Suppressor macrophage treated with lipopolysaccharide for 4 hours (primary cell): Measurements from ENCODE around the gene HPRT1.
"Not testable (repeated sequence)": the region's sequence is repeated elsewhere in the genome, so short reads cannot be mapped to it uniquely, and the experiment has no call there.

Source experiments
- DNase-seq: peaks from one replicate; pipeline ENCODE4 v3.0.0-alpha.2; 2020

Gene HPRT1

GRCh38 chrX:134460005-134460861 lies at the start of gene HPRT1:
HPRT1 (plus strand) TSS chrX:134460165; CDS start chrX:134460312, 147 bp downstream.
- peak; percentile 77 for DNase-seq

DNA sequence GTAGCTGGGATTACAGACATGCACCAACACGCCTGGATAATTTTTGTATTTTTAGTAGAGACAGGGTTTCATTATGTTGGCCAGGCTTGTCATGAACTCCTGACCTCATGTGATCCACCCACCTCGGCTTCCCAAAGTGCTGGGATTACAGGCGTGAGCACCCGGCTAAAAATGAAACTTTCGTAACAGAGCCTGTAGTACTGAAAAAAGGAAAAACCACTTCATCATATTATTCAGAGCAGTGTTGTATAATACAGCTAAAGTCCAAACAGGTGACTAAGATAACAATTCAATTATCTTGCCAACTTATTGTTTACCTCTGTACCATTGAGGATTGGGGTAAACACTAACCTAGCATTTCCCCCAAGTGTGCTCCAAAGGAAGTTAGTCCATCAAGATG lies 43.9 kb upstream of the HPRT1 start:
- no peak for DNase-seq

GRCh38 chrX:134418317-134419113 lies 41.5 kb upstream of the HPRT1 start:
- DNase-seq: no peak

DNA sequence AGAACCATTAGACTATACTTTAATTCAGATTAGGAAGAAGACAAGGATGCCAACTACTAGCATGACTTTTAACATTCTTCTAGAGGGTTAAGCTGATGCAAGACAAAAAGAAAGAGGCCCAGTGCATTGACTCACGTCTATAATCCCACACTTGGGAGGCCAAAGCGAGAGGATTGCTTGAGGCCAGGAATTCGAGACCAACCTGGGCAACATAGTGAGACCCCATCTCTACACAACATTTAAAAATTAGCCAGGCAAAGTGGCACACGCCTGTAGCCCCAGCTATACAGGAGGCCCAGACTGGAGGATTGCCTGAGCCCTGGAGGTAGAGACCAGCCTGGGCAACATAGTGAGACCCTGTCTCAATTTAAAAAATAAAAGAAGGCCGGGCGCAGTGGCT lies 40.2 kb upstream of the HPRT1 start:
- no peak for DNase-seq

DNA sequence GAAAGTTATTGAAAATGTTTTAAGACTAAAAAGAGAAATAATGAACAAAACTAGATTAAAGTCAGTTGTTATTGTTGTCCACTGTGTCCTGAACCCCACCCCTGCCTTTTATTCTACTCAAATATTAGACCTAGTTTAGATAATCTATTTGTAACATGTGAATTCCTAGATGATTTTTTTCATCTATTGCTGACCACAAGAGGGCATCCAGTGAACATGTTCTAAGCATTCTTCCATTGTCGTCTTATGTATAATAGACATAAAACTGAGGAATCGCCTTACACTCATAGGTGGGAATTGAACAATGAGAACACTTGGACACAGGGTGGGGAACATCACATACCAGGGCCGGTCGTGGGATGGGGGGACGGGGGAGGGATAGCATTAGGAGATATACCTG lies 36.4 kb upstream of the HPRT1 start:
- no peak for DNase-seq

DNA sequence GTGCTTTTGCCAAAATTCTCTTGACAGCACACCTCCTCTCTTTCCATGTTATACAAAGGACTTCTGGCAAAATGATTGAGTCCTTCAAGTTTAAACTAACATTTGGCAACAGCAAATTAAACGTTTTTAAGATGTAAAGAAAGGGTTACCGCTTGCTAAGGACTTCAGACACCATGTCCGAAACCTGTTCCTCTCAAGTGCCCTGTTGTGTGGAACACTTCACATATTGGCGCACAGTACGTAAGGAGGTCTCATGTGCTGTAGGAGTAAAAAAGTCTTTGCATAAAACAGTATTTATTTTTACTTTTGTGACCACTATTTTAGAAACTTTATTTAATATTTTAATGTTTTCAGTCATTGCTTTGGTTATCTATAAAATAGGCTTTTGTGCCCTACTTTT lies 33.7 kb upstream of the HPRT1 start:
- DNase-seq: no peak

- peak; percentile 66 for DNase-seq
These were observed 28.1 kb upstream of the HPRT1 start for GRCh38 chrX:134431894-134432293.

- no peak for DNase-seq
These were observed 24.1 kb upstream of the HPRT1 start for GRCh38 chrX:134435894-134436293.

- DNase-seq: no peak
These were observed 16.9 kb upstream of the HPRT1 start for GRCh38 chrX:134443020-134443419.

GRCh38 chrX:134443461-134443860 lies 16.5 kb upstream of the HPRT1 start:
- DNase-seq: no peak

DNA sequence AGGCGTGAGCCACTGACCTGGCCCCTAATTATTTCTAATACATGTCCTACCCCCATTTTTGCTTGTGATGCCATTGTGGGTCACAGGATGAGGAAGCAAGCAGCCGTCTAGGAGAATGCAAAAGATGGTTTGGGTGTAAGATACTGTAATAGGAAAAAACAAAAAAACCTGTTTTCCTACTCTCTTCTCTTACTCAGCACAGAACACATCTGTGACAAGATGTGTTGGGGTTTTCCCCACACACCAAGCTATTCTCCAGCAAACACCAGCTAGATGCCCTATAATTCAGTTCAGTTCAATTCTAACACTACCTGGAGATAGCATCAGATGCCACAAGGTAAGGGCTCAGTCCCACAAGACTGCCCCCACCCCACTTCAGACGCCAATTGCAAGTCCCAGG lies 15.3 kb upstream of the HPRT1 start:
- DNase-seq: no peak

- DNase-seq: no peak
These were observed 7.4 kb upstream of the HPRT1 start for GRCh38 chrX:134452596-134452995.

- no peak for DNase-seq
These were observed 6.3 kb upstream of the HPRT1 start for GRCh38 chrX:134453631-134454030.

- no peak for DNase-seq
These were observed 5.5 kb upstream of the HPRT1 start for GRCh38 chrX:134454506-134454905.

GRCh38 chrX:134457708-134458107 lies 2.3 kb upstream of the HPRT1 start:
- no peak for DNase-seq

- DNase-seq: no peak
These were observed 321 bp upstream of the HPRT1 start for GRCh38 chrX:134459683-134460004.

DNA sequence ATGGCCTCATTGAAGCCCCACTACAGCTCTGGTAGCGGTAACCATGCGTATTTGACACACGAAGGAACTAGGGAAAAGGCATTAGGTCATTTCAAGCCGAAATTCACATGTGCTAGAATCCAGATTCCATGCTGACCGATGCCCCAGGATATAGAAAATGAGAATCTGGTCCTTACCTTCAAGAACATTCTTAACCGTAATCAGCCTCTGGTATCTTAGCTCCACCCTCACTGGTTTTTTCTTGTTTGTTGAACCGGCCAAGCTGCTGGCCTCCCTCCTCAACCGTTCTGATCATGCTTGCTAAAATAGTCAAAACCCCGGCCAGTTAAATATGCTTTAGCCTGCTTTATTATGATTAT lies 876 bp downstream of the HPRT1 start:
- no peak for DNase-seq

DNA sequence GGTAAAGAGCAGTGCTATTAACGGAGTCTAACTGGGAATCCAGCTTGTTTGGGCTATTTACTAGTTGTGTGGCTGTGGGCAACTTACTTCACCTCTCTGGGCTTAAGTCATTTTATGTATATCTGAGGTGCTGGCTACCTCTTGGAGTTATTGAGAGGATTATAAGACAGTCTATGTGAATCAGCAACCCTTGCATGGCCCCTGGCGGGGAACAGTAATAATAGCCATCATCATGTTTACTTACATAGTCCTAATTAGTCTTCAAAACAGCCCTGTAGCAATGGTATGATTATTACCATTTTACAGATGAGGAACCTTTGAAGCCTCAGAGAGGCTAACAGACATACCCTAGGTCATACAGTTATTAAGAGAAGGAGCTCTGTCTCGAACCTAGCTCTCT lies 1.5 kb downstream of the HPRT1 start:
- DNase-seq: no peak

DNA sequence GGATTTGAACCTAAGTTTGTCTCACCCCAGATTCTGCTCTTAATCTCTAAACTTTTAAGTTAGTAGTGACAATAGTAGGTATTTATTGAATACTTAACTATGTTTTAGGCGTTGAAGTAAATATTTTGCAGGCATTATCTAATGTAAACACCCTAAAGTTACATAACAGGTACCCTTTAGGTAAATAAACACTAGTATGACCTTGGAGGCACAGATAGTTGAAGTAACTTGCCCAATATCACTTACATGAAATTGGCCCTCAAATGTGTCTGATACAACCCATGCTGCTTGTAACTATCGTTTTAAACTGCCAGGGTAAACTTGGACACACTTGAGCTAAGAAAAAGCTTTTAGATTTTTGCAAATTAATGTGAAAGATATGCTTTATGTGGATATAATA lies 3.0 kb downstream of the HPRT1 start:
- DNase-seq: no peak

DNA sequence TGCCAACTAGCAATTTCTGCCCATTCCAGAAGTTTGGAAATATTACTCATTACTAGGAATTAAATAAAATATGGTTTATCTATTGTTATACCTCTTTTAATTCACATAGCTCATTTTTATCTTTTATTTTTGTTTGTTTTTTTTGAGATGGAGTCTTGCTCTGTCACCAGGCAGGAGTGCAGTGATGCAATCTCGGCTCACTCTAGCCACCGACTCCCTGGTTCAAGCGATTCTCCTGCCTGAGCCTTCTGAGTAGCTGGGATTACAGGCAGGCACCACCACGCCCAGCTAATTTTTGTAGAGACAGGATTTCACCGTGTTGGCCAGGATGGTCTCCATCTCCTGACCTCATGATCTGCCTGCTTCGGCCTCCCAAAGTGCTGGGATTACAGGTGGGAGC lies 4.5 kb downstream of the HPRT1 start:
- DNase-seq: not testable (repeated sequence)

DNA sequence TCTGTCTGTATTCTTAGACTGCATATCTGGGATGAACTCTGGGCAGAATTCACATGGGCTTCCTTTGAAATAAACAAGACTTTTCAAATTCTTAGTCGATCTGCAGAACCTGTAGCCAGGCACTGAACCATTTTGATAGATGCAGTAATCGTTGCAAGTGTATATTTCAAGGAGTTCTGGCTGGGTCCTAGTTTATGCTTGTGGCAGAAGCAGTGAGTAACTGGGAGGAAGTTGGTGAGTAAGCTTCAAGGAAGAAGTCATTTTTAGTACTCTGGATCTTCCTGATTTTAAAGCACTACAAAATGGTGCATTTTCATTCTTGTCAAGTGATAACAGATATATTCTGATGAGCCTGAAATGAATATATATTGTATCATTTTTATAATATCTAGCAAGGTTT lies 9.5 kb downstream of the HPRT1 start:
- DNase-seq: peak; percentile 51

GRCh38 chrX:134470013-134470412 lies 10.0 kb downstream of the HPRT1 start:
- no peak for DNase-seq

GRCh38 chrX:134472041-134472440 lies 12.1 kb downstream of the HPRT1 start:
- no peak for DNase-seq

DNA sequence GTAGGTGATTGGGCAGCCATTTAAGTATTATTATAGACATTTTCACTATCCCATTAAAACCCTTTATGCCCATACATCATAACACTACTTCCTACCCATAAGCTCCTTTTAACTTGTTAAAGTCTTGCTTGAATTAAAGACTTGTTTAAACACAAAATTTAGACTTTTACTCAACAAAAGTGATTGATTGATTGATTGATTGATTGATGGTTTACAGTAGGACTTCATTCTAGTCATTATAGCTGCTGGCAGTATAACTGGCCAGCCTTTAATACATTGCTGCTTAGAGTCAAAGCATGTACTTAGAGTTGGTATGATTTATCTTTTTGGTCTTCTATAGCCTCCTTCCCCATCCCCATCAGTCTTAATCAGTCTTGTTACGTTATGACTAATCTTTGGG lies 16.3 kb downstream of the HPRT1 start:
- DNase-seq: no peak

- DNase-seq: no peak
These were observed 18.4 kb downstream of the HPRT1 start for GRCh38 chrX:134478374-134478773.
